ENCODE measurements around the gene GOLM1.
"Not testable (repeated sequence)": the region's sequence is repeated elsewhere in the genome, so short reads cannot be mapped to it uniquely, and the experiment has no call there.

Gene GOLM1

DNA sequence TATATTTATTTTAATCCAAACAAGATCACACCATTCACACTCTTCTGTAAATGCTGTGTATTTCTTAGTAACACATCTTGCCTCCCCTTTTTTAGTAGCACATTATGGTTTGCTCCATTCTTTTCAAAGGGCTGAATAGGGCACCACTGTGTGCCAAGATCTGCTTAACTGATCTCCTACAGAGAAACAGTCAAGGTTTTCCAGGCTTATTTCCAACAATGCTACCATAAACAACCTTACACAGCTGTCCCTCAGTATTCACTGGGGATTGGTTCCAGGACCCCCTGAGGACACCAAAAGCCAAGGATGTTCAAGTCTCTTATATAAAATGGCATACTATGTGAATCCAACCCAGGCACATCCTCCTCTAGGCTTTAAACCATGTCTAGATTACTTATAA lies 16.5 kb downstream of the GOLM1 start:
- DNase-seq (ENCODE audit: low read depth): no peak

GRCh38 chr9:86079865-86080469 lies 19.4 kb downstream of the GOLM1 start:
- no peak for DNase-seq (ENCODE audit: low read depth)

GRCh38 chr9:86079421-86079831 lies 19.9 kb downstream of the GOLM1 start:
- DNase-seq (ENCODE audit: low read depth): no peak

DNA sequence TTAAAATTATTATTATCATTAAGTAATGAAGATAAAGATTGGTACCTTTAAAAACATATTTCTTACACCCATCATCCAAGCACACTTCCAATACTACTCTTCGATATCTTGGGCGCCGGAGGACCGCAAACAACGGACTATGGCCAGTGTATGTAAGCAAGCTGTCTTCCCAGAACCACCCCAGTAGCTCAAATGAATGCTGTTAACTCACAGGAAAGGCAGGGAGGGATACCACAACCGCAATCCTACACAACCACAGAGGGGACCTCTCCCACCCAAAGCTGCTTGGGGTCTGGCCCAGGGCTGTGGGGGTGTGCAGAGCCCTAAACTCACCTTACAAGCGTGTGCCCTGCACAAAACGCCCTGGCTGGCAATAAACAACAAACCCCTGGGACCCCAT lies 20.6 kb downstream of the GOLM1 start:
- no peak for DNase-seq (ENCODE audit: low read depth)

GRCh38 chr9:86077276-86077675 lies 22.1 kb downstream of the GOLM1 start:
- no peak for DNase-seq (ENCODE audit: low read depth)

DNA sequence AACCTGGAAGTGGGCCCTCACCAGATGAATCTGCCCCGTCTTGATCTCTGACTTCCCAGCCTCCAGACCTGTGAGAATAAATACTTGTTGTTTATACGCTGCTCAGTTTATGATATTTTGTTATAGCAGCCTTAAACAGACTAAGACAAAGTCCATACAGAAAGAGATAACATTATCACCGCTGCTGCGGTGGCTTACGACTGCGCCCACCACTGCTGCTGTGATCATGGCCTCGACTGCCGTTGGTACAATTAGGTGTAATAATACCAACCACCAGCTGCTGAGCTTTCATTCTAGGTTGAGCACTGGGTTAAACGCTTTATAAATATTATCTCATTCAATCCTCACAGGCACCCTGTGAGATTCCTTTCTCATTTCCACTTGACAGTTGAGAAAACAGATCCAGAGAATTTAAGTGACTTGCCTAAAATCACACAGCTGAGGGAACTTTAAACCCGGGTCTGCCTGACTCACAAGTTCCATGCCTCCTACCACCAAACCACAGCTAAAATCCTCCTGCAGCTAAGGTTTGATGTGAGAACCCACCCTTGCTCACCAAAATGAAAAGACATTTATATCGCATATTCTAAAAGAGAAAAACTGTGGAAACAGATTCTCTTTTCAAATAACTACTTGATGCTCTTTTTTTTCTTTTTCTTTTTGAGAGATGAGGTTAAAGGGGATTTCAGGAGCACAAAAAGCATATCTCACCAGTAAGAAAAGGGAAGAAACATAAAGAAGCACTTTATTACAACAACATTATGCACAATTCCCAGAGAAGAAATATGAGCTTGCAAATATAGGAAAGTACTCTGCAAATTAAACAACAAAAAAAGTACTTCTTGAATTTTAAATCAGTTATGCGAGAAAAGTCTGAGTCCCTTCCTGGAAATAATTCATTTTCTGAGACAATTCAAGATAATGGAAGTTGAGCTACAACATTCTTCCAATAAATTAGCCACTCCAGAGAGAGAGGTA lies 23.9 kb downstream of the GOLM1 start:
- peak; percentile 21 for DNase-seq (ENCODE audit: low read depth)

DNA sequence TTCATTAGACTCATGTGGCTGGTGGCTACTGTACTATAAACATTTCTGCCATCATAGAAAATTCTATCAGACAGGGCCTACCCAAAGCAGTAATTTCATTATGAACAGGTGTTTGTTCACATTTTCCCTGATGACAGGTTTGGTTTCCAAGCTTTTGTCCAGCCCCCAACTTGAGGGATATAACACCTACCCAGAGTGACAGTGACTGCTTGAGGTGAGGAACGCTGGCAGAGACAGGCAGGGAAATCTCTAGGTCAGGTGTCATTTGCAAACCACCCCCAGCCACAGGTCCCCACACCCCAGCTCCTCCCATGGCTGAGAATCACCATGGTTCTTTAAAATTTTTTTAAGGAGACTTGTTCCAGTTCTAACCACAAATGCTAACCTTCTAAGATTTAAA lies 25.5 kb downstream of the GOLM1 start:
- no peak for DNase-seq (ENCODE audit: low read depth)

- DNase-seq (ENCODE audit: low read depth): no peak
These were observed 26.9 kb downstream of the GOLM1 start for GRCh38 chr9:86072394-86072877.

DNA sequence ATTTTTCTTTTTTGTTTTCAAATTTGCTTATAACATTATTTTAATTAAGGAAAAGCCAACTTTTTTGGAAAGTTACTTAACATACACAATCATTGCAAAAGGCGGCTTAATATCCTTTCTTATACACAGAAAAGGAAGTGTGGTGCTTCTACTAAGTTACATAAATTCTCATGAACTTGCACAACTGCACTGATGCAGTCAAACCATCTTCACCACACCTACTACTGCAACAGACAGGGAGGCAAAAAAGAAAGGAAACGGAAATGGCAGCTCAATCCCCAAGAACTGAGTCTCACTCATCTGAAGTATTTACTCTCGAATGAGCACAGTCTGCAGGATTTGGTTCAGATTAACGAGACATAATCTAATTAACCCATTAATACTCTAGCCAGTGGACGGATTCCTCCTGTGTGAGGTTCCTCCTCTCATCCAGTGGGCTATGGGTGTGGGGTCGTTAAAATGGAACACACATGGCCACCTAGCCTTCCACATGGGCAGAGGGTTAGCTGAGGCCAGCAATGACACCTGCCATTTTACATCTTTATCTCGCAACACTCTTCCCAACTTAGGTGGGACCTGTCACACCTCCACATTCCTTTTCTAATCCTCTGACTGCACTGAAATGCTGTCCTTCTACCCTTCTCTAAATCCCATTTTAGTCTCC lies 30.0 kb downstream of the GOLM1 start:
- no peak for DNase-seq (ENCODE audit: low read depth)

GRCh38 chr9:86064220-86064619 lies 35.1 kb downstream of the GOLM1 start:
- DNase-seq (ENCODE audit: low read depth): no peak

DNA sequence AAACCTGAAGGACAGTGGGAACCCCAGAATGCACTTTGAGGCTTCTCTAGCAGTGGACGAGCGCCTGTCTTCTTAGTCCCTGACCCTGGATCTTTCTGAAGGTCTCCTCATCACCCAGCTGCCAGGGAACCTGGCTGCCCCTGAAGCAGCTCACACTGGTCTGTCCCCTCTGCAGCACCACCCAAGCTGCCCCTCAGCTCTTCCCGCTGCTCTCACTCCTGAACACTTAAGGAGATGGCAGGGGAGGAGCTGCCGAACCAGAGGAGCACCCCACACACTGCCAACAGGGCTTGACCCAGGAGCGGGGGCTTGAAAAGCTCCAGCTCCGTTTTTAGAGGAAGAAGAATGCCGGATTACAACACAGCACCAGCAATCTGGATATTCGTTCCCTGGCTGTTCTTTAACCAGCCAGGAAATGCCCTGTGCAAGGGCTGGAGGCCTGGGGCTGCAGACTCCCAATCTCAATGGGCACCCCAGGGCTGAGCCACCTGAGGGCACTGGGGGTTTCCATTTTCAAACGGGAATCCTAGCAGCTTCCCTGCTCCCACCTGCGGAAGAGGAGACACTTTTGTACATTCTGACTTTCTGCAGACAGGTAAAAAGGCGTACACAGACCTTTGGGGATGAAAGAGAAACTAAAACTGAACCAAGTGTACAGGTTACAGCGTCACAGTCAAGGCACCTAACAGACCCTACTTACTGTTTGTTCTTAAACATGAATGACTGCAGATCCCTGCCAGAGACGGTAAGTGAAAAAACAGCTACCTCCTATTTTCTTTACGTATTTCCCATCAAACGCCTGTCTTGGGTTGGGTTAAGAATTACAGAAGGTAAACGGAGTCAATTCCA lies 36.3 kb downstream of the GOLM1 start:
- no peak for DNase-seq (ENCODE audit: low read depth)

GRCh38 chr9:86061972-86062739 lies 37.2 kb downstream of the GOLM1 start:
- DNase-seq (ENCODE audit: low read depth): no peak

DNA sequence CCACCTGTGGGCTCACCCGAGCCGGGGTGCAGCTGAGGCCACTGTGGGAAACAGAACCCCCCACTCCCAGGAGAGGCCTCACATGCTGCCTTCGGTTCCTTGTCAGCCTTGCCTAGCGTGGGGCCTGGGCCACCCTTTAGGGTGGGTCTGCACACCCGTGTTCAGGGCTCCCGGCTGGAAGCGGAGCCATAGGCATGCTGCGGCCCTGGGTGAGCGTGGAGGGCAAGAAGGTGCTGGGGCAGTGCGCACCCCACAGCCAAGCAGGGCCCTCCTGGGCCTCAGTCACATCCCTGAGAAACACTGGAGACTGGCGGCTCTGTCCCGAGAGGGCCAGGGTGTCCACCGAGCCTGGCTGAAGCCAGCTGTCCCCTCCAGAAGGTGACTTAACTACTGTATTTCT lies 41.9 kb downstream of the GOLM1 start:
- no peak for DNase-seq (ENCODE audit: low read depth)

DNA sequence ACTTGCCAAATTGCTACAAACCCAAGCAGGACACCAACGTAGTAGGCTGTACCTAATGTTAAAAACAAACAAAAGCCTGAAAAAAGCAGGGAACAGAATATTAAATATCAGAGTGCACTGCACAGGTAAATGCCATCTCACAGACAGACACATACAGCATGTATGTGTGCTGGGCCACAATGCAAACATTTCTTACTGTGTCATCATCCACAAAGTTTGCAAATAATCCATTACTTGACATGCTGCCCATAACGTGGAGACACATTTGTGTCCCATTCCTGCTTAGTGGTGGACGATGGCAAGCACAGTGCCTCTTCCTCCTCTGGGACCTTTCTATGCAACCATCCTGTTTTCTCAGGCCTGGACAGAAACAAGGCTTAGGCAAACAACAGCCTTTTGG lies 44.7 kb downstream of the GOLM1 start:
- DNase-seq (ENCODE audit: low read depth): no peak

- DNase-seq (ENCODE audit: low read depth): no peak
These were observed 46.5 kb downstream of the GOLM1 start for GRCh38 chr9:86052556-86053468.

- not testable (repeated sequence) for DNase-seq (ENCODE audit: low read depth)
These were observed 51.2 kb downstream of the GOLM1 start for GRCh38 chr9:86048018-86048742.

DNA sequence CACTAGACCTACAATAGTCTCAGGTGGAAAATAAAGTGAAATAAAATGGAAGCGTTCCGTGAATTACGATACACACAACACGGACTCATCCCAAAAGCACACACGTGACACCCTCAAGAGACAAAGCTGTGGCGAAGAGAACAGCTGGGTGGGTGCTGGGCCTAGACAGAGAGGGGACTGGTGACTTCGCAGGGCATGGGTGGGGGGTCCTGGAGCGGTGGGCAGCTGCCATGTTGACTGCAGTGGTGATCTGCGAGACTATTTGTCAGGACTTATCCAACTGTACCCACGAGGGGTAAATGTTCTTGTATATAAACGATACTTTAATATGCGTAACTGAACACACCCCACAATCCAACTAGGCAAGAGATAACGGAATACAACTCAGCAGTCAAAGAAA lies 52.0 kb downstream of the GOLM1 start:
- DNase-seq (ENCODE audit: low read depth): no peak

GRCh38 chr9:86046930-86047341 lies 52.4 kb downstream of the GOLM1 start:
- DNase-seq (ENCODE audit: low read depth): no peak

DNA sequence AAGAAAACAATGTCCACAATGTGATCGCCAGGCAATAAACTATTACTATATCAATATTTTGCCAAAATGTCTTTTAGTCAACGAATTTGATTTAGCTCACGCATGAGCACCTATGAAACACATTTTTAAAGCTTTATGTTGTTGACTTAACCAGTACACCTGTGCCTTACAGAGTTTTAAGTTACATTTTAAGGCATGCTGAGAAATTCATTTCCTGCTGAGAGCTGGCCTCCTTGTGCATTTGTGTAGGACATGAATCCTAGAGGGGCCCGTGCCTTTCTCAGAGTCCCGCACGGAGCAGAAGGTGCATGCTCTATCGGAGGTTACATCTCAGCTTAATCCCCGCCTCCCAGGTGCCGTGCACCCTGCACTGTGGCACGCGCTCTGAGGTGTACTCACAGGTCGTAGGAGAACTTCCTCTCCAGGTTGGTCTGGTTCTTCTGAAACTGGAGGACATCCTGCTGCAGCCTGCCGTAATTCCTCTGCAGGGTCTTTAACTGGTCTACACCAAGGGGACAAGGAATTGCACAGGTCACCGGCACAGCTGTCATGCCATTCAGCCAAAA lies 53.2 kb downstream of the GOLM1 start:
- DNase-seq (ENCODE audit: low read depth): no peak

Data from stimulated activated CD8-positive, alpha-beta memory T cell treated with anti-CD3 and anti-CD28 coated beads, Interleukin-4, amount 100 ng/mL, for 24 hours (primary cell).